ENCODE measurements around the gene ATP6V1F. TPM values are rescaled to one million over a fixed set of nuclear protein-coding genes. Genes with fewer than 3 reads are reported as not detected.
A peak's percentile ranks its signal among the peaks of the same experiment; 100 is the strongest.

ATP6V1F gene
- total and polyA plus RNA-seq, 7 experiments from 2014 or later, result 58.4 to 340 (median 101) TPM

GRCh38 chr7:128878226-128879105, 15.8 kb downstream of the ATP6V1F start:
- ATAC-seq, result no peak
- Mint-ChIP-seq H3K9me3 (no peaks in the 10 kb centered on the region), H3K27me3 (no peaks in the 10 kb centered on the region), H3K4me1 (peaks cover 0 to 9% (median 0%) of the 10 kb centered on the region in 7 donors), H3K27ac (peak overlapping the region in 1 of 9 donors; percentile 72), H3K4me3 (no peak overlapping the region), H3K36me3 (no peaks in the 10 kb centered on the region)
- ChIA-PET POLR2A (no interaction called here), CTCF (interaction anchor here (0.6 to 1.6 kb wide), 2 partner anchors 62 to 453 kb away, joined by 3 read pairs; no protein-coding TSS in a partner anchor)
- no peak overlapping the region for H3K27ac ChIP-seq (ENCODE audit: low read depth, low read length)
- H3K4me1 ChIP-seq (ENCODE audit: control insufficient read depth in 2 of 2, insufficient read depth in 2 of 2, low read length in 2 of 2), result no peaks in the 10 kb centered on the region
- no peaks in the 10 kb centered on the region for H3K36me3 ChIP-seq (ENCODE audit: control insufficient read depth in 2 of 3, insufficient read depth in 3 of 3, low read length in 3 of 3)
- no peak overlapping the region for H3K4me3 ChIP-seq (ENCODE audit: low read length)
- DNase-seq, result no peak
- H3K27me3 ChIP-seq (ENCODE audit: control insufficient read depth in 2 of 2, insufficient read depth in 2 of 2, low read length in 2 of 2), result no peaks in the 10 kb centered on the region
- no peaks in the 10 kb centered on the region for H3K9me3 ChIP-seq (ENCODE audit: control insufficient read depth in 2 of 3, low read length in 3 of 3)
- intact Hi-C loops (cut with micrococcal nuclease), result no loop called here

GRCh38 chr7:128879461-128879938, 16.8 kb downstream of the ATP6V1F start:
- no peak overlapping the region for H3K27ac ChIP-seq (ENCODE audit: low read depth, low read length)
- Mint-ChIP-seq H3K27ac (no peak overlapping the region), H3K4me1 (peaks cover 0 to 11% (median 0%) of the 10 kb centered on the region in 7 donors), H3K27me3 (no peaks in the 10 kb centered on the region), H3K36me3 (no peaks in the 10 kb centered on the region), H3K4me3 (no peak overlapping the region), H3K9me3 (no peaks in the 10 kb centered on the region)
- no peaks in the 10 kb centered on the region for H3K36me3 ChIP-seq (ENCODE audit: control insufficient read depth in 2 of 3, insufficient read depth in 3 of 3, low read length in 3 of 3)
- ChIA-PET POLR2A (no interaction called here), CTCF (interaction anchor here (1.6 kb wide), 1 partner anchor 454 kb away, joined by 3 read pairs; no protein-coding TSS in a partner anchor)
- intact Hi-C loops (cut with micrococcal nuclease), result no loop called here
- H3K9me3 ChIP-seq (ENCODE audit: control insufficient read depth in 2 of 3, low read length in 3 of 3), result no peaks in the 10 kb centered on the region
- no peak for DNase-seq
- no peaks in the 10 kb centered on the region for H3K4me1 ChIP-seq (ENCODE audit: control insufficient read depth in 2 of 2, insufficient read depth in 2 of 2, low read length in 2 of 2)
- ATAC-seq, result no peak
- H3K4me3 ChIP-seq (ENCODE audit: low read length), result no peak overlapping the region
- no peaks in the 10 kb centered on the region for H3K27me3 ChIP-seq (ENCODE audit: control insufficient read depth in 2 of 2, insufficient read depth in 2 of 2, low read length in 2 of 2)

GRCh38 chr7:128879939-128880746, 17.5 kb downstream of the ATP6V1F start:
- ATAC-seq, result no peak

GRCh38 chr7:128880791-128881457, 18.3 kb downstream of the ATP6V1F start:
- H3K27ac ChIP-seq (ENCODE audit: low read depth, low read length), result no peak overlapping the region
- Mint-ChIP-seq H3K36me3 (no peaks in the 10 kb centered on the region), H3K27ac (peak overlapping the region in 1 of 9 donors; percentile 81), H3K4me3 (no peak overlapping the region), H3K27me3 (peaks cover 0 to 4% (median 0%) of the 10 kb centered on the region in 5 donors), H3K4me1 (peaks cover 0 to 11% (median 0%) of the 10 kb centered on the region in 7 donors), H3K9me3 (no peaks in the 10 kb centered on the region)
- no peaks in the 10 kb centered on the region for H3K36me3 ChIP-seq (ENCODE audit: control insufficient read depth in 2 of 3, insufficient read depth in 3 of 3, low read length in 3 of 3)
- no peak for DNase-seq
- intact Hi-C loops (cut with micrococcal nuclease), result loop anchor here in 1 of 2 donors (5.0 kb wide), 1 partner anchor 409 kb away; no protein-coding TSS in a partner anchor
- H3K27me3 ChIP-seq (ENCODE audit: control insufficient read depth in 2 of 2, insufficient read depth in 2 of 2, low read length in 2 of 2), result no peaks in the 10 kb centered on the region
- no peak overlapping the region for H3K4me3 ChIP-seq (ENCODE audit: low read length)
- no peaks in the 10 kb centered on the region for H3K9me3 ChIP-seq (ENCODE audit: control insufficient read depth in 2 of 3, low read length in 3 of 3)
- no peak for ATAC-seq
- POLR2A ChIA-PET, result no interaction called here
- no peaks in the 10 kb centered on the region for H3K4me1 ChIP-seq (ENCODE audit: control insufficient read depth in 2 of 2, insufficient read depth in 2 of 2, low read length in 2 of 2)
- CTCF ChIA-PET, result interaction anchor here (0.5 to 1.1 kb wide), 2 partner anchors 171 to 454 kb away, joined by 3 to 4 read pairs; no protein-coding TSS in a partner anchor

More at GRCh38 chr7:128879939-128880746, 17.5 kb downstream of the ATP6V1F start:
- intact Hi-C loops (cut with micrococcal nuclease), result loop anchor here in 1 of 2 donors (5.0 kb wide), 1 partner anchor 408 kb away; no protein-coding TSS in a partner anchor
- Mint-ChIP-seq H3K27ac (no peak overlapping the region), H3K4me3 (no peak overlapping the region), H3K36me3 (no peaks in the 10 kb centered on the region), H3K4me1 (peaks cover 0 to 11% (median 0%) of the 10 kb centered on the region in 7 donors), H3K9me3 (no peaks in the 10 kb centered on the region), H3K27me3 (no peaks in the 10 kb centered on the region)
- DNase-seq, result no peak
- ChIA-PET CTCF (interaction anchor here (1.6 kb wide), 1 partner anchor 455 kb away, joined by 3 read pairs; no protein-coding TSS in a partner anchor), POLR2A (no interaction called here)
- Histone ChIP-seq H3K27ac (ENCODE audit: low read depth, low read length) (no peak overlapping the region), H3K27me3 (ENCODE audit: control insufficient read depth in 2 of 2, insufficient read depth in 2 of 2, low read length in 2 of 2) (no peaks in the 10 kb centered on the region), H3K9me3 (ENCODE audit: control insufficient read depth in 2 of 3, low read length in 3 of 3) (no peaks in the 10 kb centered on the region), H3K36me3 (ENCODE audit: control insufficient read depth in 2 of 3, insufficient read depth in 3 of 3, low read length in 3 of 3) (no peaks in the 10 kb centered on the region), H3K4me1 (ENCODE audit: control insufficient read depth in 2 of 2, insufficient read depth in 2 of 2, low read length in 2 of 2) (no peaks in the 10 kb centered on the region), H3K4me3 (ENCODE audit: low read length) (no peak overlapping the region)

- Mint-ChIP-seq H3K27me3 (peaks cover 0 to 7% (median 0%) of the 10 kb centered on the region in 5 donors), H3K9me3 (no peaks in the 10 kb centered on the region), H3K27ac (no peak overlapping the region), H3K4me3 (peak overlapping the region in 1 of 10 donors; percentile 23), H3K36me3 (no peaks in the 10 kb centered on the region), H3K4me1 (peaks cover 0 to 11% (median 0%) of the 10 kb centered on the region in 7 donors)
- Histone ChIP-seq H3K36me3 (ENCODE audit: control insufficient read depth in 2 of 3, insufficient read depth in 3 of 3, low read length in 3 of 3) (no peaks in the 10 kb centered on the region), H3K27ac (ENCODE audit: low read depth, low read length) (no peak overlapping the region), H3K4me3 (ENCODE audit: low read length) (no peak overlapping the region), H3K9me3 (ENCODE audit: control insufficient read depth in 2 of 3, low read length in 3 of 3) (no peaks in the 10 kb centered on the region), H3K4me1 (ENCODE audit: control insufficient read depth in 2 of 2, insufficient read depth in 2 of 2, low read length in 2 of 2) (no peaks in the 10 kb centered on the region), H3K27me3 (ENCODE audit: control insufficient read depth in 2 of 2, insufficient read depth in 2 of 2, low read length in 2 of 2) (no peaks in the 10 kb centered on the region)
- POLR2A ChIA-PET, result no interaction called here
- no peak for DNase-seq
- ATAC-seq, result no peak
- intact Hi-C loops (cut with micrococcal nuclease), result loop anchor here in 1 of 2 donors (2.0 to 5.0 kb wide), 2 partner anchors 273 to 409 kb away; no protein-coding TSS in a partner anchor
- CTCF ChIA-PET, result interaction anchor here (1.1 kb wide), 1 partner anchor 455 kb away, joined by 3 read pairs; no protein-coding TSS in a partner anchor
Observed at GRCh38 chr7:128881458-128882125, 18.9 kb downstream of the ATP6V1F start.

Measured in naive thymus-derived CD4-positive, alpha-beta T cell (primary cell).